Activated CD8-positive, alpha-beta memory T cell treated with anti-CD3 and anti-CD28 coated beads, Interleukin-2, amount 50 U/mL, for 24 hours (primary cell): ENCODE data around the gene IFRD2.
"Not testable (repeated sequence)": the region's sequence is repeated elsewhere in the genome, so short reads cannot be mapped to it uniquely, and the experiment has no call there.

Experiments
- DNase-seq: peaks from one replicate; pipeline ENCODE4 v3.0.0-alpha.2; 2020; ENCODE audit errors: extremely low read depth

The IFRD2 gene

GRCh38 chr3:50268276-50268675 lies 24.0 kb downstream of the IFRD2 start:
- DNase-seq: no peak

GRCh38 chr3:50267280-50267913 lies 24.8 kb downstream of the IFRD2 start:
- DNase-seq: no peak

- DNase-seq: no peak
These were observed 25.4 kb downstream of the IFRD2 start for GRCh38 chr3:50266836-50267235.

- DNase-seq: no peak
These were observed 26.2 kb downstream of the IFRD2 start for GRCh38 chr3:50266017-50266416.

GRCh38 chr3:50265571-50265970 lies 26.7 kb downstream of the IFRD2 start:
- no peak for DNase-seq

GRCh38 chr3:50264964-50265485 lies 27.2 kb downstream of the IFRD2 start:
- no peak for DNase-seq

- DNase-seq: no peak
These were observed 27.8 kb downstream of the IFRD2 start for GRCh38 chr3:50264383-50264963.

- no peak for DNase-seq
These were observed 28.5 kb downstream of the IFRD2 start for GRCh38 chr3:50263478-50264382.

GRCh38 chr3:50262778-50263177 lies 29.5 kb downstream of the IFRD2 start:
- DNase-seq: no peak

- DNase-seq: not testable (repeated sequence)
These were observed 30.0 kb downstream of the IFRD2 start for GRCh38 chr3:50262200-50262599.

- no peak for DNase-seq
These were observed 30.7 kb downstream of the IFRD2 start for GRCh38 chr3:50261505-50261904.

GRCh38 chr3:50260942-50261441 lies 31.2 kb downstream of the IFRD2 start:
- no peak for DNase-seq

GRCh38 chr3:50260027-50260941 lies 31.9 kb downstream of the IFRD2 start:
- no peak for DNase-seq

GRCh38 chr3:50259432-50260026 lies 32.7 kb downstream of the IFRD2 start:
- no peak for DNase-seq

- no peak for DNase-seq
These were observed 33.2 kb downstream of the IFRD2 start for GRCh38 chr3:50258979-50259378.

- no peak for DNase-seq
These were observed 34.1 kb downstream of the IFRD2 start for GRCh38 chr3:50258029-50258680.

GRCh38 chr3:50256978-50257890 lies 35.0 kb downstream of the IFRD2 start:
- no peak for DNase-seq

GRCh38 chr3:50255251-50255615 lies 37.0 kb downstream of the IFRD2 start:
- DNase-seq: no peak

GRCh38 chr3:50254577-50255250 lies 37.5 kb downstream of the IFRD2 start:
- DNase-seq: no peak
